Effector memory CD8-positive, alpha-beta T cell (primary cell): ENCODE measurements around the gene LRIG1.

ENCODE experiments used
- ATAC-seq: fragments of 150-1000 bp; cut with Tn5 transposase; replicated peaks from 2 replicates; pipeline ENCODE4 v1.10.0; 2021; ENCODE audit warnings: mild to moderate bottlenecking, moderate library complexity
- DNase-seq, 3 experiments: peaks; one replicate each; pipeline ENCODE4 v3.0.0; 2021
- H3K27ac Mint-ChIP-seq, 2 donors: one replicate each; pipeline ENCODE4 v1.8.0; 2022; ENCODE audit warnings: mild to moderate bottlenecking in 2 of 2, mixed read lengths in 2 of 2, moderate library complexity in 2 of 2
- H3K27me3 Mint-ChIP-seq, 2 donors: one replicate each; pipeline ENCODE4 v1.8.0; 2022; ENCODE audit warnings: mixed read lengths in 2 of 2
- H3K36me3 Mint-ChIP-seq: one replicate; pipeline ENCODE4 v1.8.0; 2022; ENCODE audit warnings: mild to moderate bottlenecking, moderate library complexity, mixed read lengths; ENCODE audit not compliant: insufficient read depth
- H3K4me1 Mint-ChIP-seq, 2 donors: one replicate each; pipeline ENCODE4 v1.8.0; 2022; ENCODE audit warnings: low read depth in 2 of 2, mixed read lengths in 2 of 2
- H3K4me3 Mint-ChIP-seq, 2 donors: one replicate each; pipeline ENCODE4 v1.8.0; 2022; ENCODE audit warnings: mild to moderate bottlenecking in 2 of 2, mixed read lengths in 2 of 2, moderate library complexity in 2 of 2
- H3K9me3 Mint-ChIP-seq, 2 donors: one replicate each; pipeline ENCODE4 v1.8.0; 2022; ENCODE audit warnings: mixed read lengths in 2 of 2

LRIG1 gene

DNA sequence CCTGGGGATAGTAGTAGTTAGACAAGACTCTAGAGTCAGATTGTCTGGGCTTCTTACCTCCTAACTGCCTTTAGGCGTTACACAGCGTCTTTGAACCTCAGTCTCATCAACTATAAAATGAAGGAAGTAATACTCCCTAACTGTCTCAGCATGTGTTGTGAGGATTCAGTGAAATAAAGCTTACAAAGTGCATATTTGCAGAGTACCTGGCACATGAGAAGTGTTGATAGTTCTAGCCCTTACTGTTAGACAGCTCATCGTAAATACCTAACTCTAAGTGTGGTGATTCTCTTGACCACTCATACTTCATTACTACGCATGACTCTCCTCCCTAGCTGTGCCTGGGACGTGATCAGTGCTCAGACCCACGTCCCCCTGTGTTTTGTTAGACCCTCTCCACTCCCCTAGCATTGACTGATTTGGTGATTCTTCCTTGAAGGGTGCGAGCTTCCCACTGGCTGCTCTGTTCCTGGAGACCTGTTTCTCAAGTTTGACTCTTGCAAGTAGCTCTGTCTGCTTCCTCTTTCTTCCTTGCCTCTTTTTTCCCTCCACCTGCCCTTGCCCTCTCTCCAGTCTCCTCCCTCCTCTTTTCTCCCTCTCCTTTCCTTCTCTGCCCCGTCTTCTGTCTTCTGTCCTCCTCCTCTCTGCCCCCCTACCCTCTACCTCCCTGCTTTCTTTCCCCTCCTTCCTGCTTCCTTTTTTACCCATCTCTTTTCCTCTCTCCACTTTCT is 155.8 kb downstream of the LRIG1 start:
- H3K4me3 Mint-ChIP-seq: no peak overlapping the region
- peaks cover 5 to 20% of the 10 kb centered on the region in 2 donors for H3K4me1 Mint-ChIP-seq
- H3K9me3 Mint-ChIP-seq: no peaks in the 10 kb centered on the region
- DNase-seq (no peak), ATAC-seq (no peak)
- H3K27me3 Mint-ChIP-seq: no peaks in the 10 kb centered on the region
- peak overlapping the region; percentile 57 to 95 for H3K27ac Mint-ChIP-seq
- H3K36me3 Mint-ChIP-seq: no peaks in the 10 kb centered on the region

DNA sequence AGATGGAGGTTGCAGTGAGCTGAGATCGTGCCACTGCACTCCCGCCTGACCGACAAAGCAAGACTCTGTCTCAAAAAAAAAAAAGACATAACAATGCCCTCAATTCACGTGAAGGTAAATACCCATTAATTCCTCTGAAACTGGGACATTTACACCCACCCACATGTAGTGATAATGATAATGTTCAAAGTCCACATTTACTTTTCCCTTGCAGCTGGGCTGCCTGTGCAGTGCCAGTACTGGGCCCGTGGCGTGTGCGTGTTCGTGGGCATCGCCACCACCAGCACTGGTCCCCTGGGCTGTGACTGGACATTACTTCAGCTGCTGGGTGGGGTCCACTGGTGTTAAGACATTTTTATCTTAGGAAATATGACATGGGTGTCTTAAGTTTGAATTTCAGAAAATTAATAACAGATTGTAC is 156.4 kb downstream of the LRIG1 start:
- DNase-seq (no peak), ATAC-seq (no peak)
- Mint-ChIP-seq H3K4me1 (peaks cover 6 to 24% of the 10 kb centered on the region in 2 donors), H3K27ac (no peak overlapping the region), H3K36me3 (no peaks in the 10 kb centered on the region), H3K9me3 (no peaks in the 10 kb centered on the region), H3K4me3 (no peak overlapping the region), H3K27me3 (no peaks in the 10 kb centered on the region)

- Mint-ChIP-seq H3K4me3 (no peak overlapping the region), H3K36me3 (no peaks in the 10 kb centered on the region)
- no peak for ATAC-seq
Observed at GRCh38 chr3:66342717-66343356, 158.0 kb downstream of the LRIG1 start.

GRCh38 chr3:66338927-66339326 is 161.9 kb downstream of the LRIG1 start:
- H3K27me3 Mint-ChIP-seq: no peaks in the 10 kb centered on the region
- H3K27ac Mint-ChIP-seq: peak overlapping the region in 1 of 2 donors; percentile 65
- peaks cover 15 to 40% of the 10 kb centered on the region in 2 donors for H3K4me1 Mint-ChIP-seq
- no peak overlapping the region for H3K4me3 Mint-ChIP-seq
- H3K36me3 Mint-ChIP-seq: no peaks in the 10 kb centered on the region
- no peak for ATAC-seq
- no peak for DNase-seq
- no peaks in the 10 kb centered on the region for H3K9me3 Mint-ChIP-seq

More at GRCh38 chr3:66342717-66343356, 158.0 kb downstream of the LRIG1 start:
- Mint-ChIP-seq H3K27me3 (no peaks in the 10 kb centered on the region), H3K4me1 (peaks cover 10 to 35% of the 10 kb centered on the region in 2 donors), H3K9me3 (no peaks in the 10 kb centered on the region), H3K27ac (no peak overlapping the region)
- no peak for DNase-seq

GRCh38 chr3:66336333-66336766 is 164.5 kb downstream of the LRIG1 start:
- Mint-ChIP-seq H3K9me3 (no peaks in the 10 kb centered on the region), H3K4me3 (no peak overlapping the region), H3K27me3 (no peaks in the 10 kb centered on the region), H3K27ac (peak overlapping the region; percentile 35 to 47), H3K36me3 (no peaks in the 10 kb centered on the region), H3K4me1 (peaks cover 15 to 41% of the 10 kb centered on the region in 2 donors)
- no peak for DNase-seq
- no peak for ATAC-seq

- no peak for ATAC-seq
- Mint-ChIP-seq H3K9me3 (no peaks in the 10 kb centered on the region), H3K4me1 (peaks cover 15 to 43% of the 10 kb centered on the region in 2 donors), H3K4me3 (no peak overlapping the region), H3K36me3 (no peaks in the 10 kb centered on the region), H3K27ac (peak overlapping the region; percentile 20 to 47), H3K27me3 (no peaks in the 10 kb centered on the region)
- no peak for DNase-seq
Observed at GRCh38 chr3:66335671-66336070, 165.2 kb downstream of the LRIG1 start.
